SK-N-SH (cell line): ENCODE results near the gene CSPG4. TPM values are rescaled to one million over a fixed set of nuclear protein-coding genes. Genes with fewer than 3 reads are reported as not detected.

ENCODE experiments used
- CTCF ChIA-PET: fragments of 300-600, 350-600 bp; formaldehyde crosslinking; extraction: SDS; loops from one replicate; lab custom pipeline; 2021; lab: Yijun Ruan, JAX
- POLR2A ChIA-PET: fragments of 350-600 bp; sonication (Branson Sonifier 250); formaldehyde crosslinking; extraction: SDS; loops from one replicate; lab custom pipeline; 2020; ENCODE audit warnings: antibody characterized with exemption, inconsistent platforms; lab: Yijun Ruan, JAX
- DNase-seq: peaks from one replicate; pipeline ENCODE4 v3.0.0; 2012
- H2AFZ ChIP-seq: fragments of 200-600 bp; sonication (generic); 2 replicates; pipeline ENCODE4 v1.8.1; 2016; ENCODE audit warnings: antibody characterized with exemption, mild to moderate bottlenecking, low read depth
- H3F3A ChIP-seq: fragments of 200-600 bp; sonication (generic); replicated peaks from 2 replicates; pipeline ENCODE3; 2016; ENCODE audit warnings: antibody characterized with exemption, mild to moderate bottlenecking; ENCODE audit not compliant: insufficient read depth
- H3K27ac ChIP-seq, 2 experiments: fragments of 200-500 bp in 1 of 2; fragments of 200-600 bp in 1 of 2; sonication (Bioruptor generic) in 1 of 2; sonication (generic), shearing (Covaris generic) in 1 of 2; 2 replicates each; pipeline versions ENCODE4 v1.5.1 to v1.6.1; 2014 to 2016; ENCODE audit warnings: low read depth in 2 of 2, inconsistent platforms in 1 of 2, low read length in 1 of 2, mild to moderate bottlenecking in 1 of 2, mixed read lengths in 1 of 2
- H3K27me3 ChIP-seq: fragments of 200-600 bp; sonication (generic), shearing (Covaris generic); 2 replicates; pipeline ENCODE4 v1.6.1; 2016; ENCODE audit warnings: mixed run types; ENCODE audit not compliant: insufficient read depth
- H3K36me3 ChIP-seq, 2 experiments: fragments of 200-500 bp in 1 of 2; fragments of 200-600 bp in 1 of 2; sonication (Bioruptor generic) in 1 of 2; sonication (generic) in 1 of 2; replicated peaks in 1 of 2; 2 replicates each; pipeline versions ENCODE3 to v1.5.1; 2014 to 2016; ENCODE audit warnings: low read length in 1 of 2, mild to moderate bottlenecking in 1 of 2; ENCODE audit not compliant: insufficient read depth in 2 of 2, control insufficient read depth in 1 of 2
- H3K4me1 ChIP-seq, 2 experiments: fragments of 200-500 bp in 1 of 2; fragments of 200-600 bp in 1 of 2; sonication (Bioruptor generic) in 1 of 2; sonication (generic), shearing (Covaris generic) in 1 of 2; 2 replicates each; pipeline versions ENCODE4 v1.5.1 to v1.6.1; 2014 to 2016; ENCODE audit warnings: low read depth in 1 of 2, low read length in 1 of 2, mixed run types in 1 of 2; ENCODE audit not compliant: insufficient read depth in 2 of 2, control insufficient read depth in 1 of 2
- H3K4me2 ChIP-seq: fragments of 200-600 bp; sonication (generic), shearing (Covaris generic); 2 replicates; pipeline ENCODE4 v1.6.1; 2017; ENCODE audit warnings: mixed run types
- H3K4me3 ChIP-seq, 2 experiments: fragments of 200-500 bp in 1 of 2; fragments of 200-600 bp in 1 of 2; sonication (Bioruptor generic) in 1 of 2; sonication (generic), shearing (Covaris generic) in 1 of 2; 2 replicates each; pipeline versions ENCODE4 v1.5.1 to v1.8.1; 2014 to 2016; ENCODE audit warnings: low read depth in 2 of 2, inconsistent platforms in 1 of 2, low read length in 1 of 2, mild to moderate bottlenecking in 1 of 2, mixed read lengths in 1 of 2, moderate library complexity in 1 of 2
- H3K79me2 ChIP-seq: fragments of 200-600 bp; sonication (generic); 2 replicates; pipeline ENCODE4 v1.8.1; 2017; ENCODE audit warnings: mild to moderate bottlenecking; ENCODE audit not compliant: insufficient read depth
- H3K9ac ChIP-seq: fragments of 200-600 bp; sonication (generic); 2 replicates; pipeline ENCODE4 v1.6.1; 2017; ENCODE audit warnings: mixed run types
- H3K9me2 ChIP-seq: fragments of 200-600 bp; sonication (generic); 2 replicates; pipeline ENCODE4 v1.6.1; 2017; ENCODE audit warnings: mixed run types
- H3K9me3 ChIP-seq: fragments of 200-600 bp; sonication (generic); 2 replicates; pipeline ENCODE4 v1.6.1; 2017; ENCODE audit warnings: mixed run types, mild to moderate bottlenecking, moderate library complexity
- H4K20me1 ChIP-seq: fragments of 200-600 bp; sonication (generic); 2 replicates; pipeline ENCODE4 v1.6.1; 2017; ENCODE audit warnings: mild to moderate bottlenecking, mixed run types; ENCODE audit not compliant: insufficient read depth
- CTCF ChIP-seq: fragments of 200-600 bp; sonication (generic); IDR thresholded peaks from 2 replicates; pipeline ENCODE4 v1.6.1; 2017; ENCODE audit warnings: antibody characterized with exemption, mild to moderate bottlenecking, moderate library complexity
- FOXJ3 ChIP-seq: sonication (generic); formaldehyde crosslinking; IDR thresholded peaks from 2 replicates; pipeline ENCODE4 v1.5.1; 2020; ENCODE audit warnings: mild to moderate bottlenecking, missing genetic modification reagents
- GABPA ChIP-seq: IDR thresholded peaks from 2 replicates; pipeline ENCODE4 v1.4.0; 2012; ENCODE audit warnings: low read depth, mild to moderate bottlenecking
- MAX ChIP-seq: IDR thresholded peaks from 2 replicates; pipeline ENCODE4 v1.4.0; 2012; ENCODE audit warnings: low read depth
- MEF2A ChIP-seq: IDR thresholded peaks from 2 replicates; pipeline ENCODE4 v1.4.0; 2012; ENCODE audit warnings: low read depth, borderline replicate concordance
- MXI1 ChIP-seq: IDR thresholded peaks from 2 replicates; pipeline ENCODE4 v1.6.1; 2012; ENCODE audit warnings: mild to moderate bottlenecking, low read depth, low read length, improper control_type of control experiment
- NFIC ChIP-seq: IDR thresholded peaks from 2 replicates; pipeline ENCODE4 v1.4.0; 2012; ENCODE audit warnings: borderline replicate concordance
- POLR2AphosphoS5 ChIP-seq: IDR thresholded peaks from 2 replicates; pipeline ENCODE4 v1.6.1; 2012; ENCODE audit warnings: low read depth, low read length
- RFX5 ChIP-seq: IDR thresholded peaks from 2 replicates; pipeline ENCODE4 v1.6.1; 2012; ENCODE audit warnings: mild to moderate bottlenecking, improper control_type of control experiment, low read length
- RXRA ChIP-seq: IDR thresholded peaks from 2 replicates; pipeline ENCODE4 v1.4.0; 2012; ENCODE audit warnings: low read depth, mild to moderate bottlenecking, borderline replicate concordance
- SMC3 ChIP-seq: IDR thresholded peaks from 2 replicates; pipeline ENCODE4 v1.6.1; 2012; ENCODE audit warnings: low read depth, low read length, improper control_type of control experiment
- TAF1 ChIP-seq: IDR thresholded peaks from 2 replicates; pipeline ENCODE4 v1.6.1; 2012; ENCODE audit warnings: low read depth, mild to moderate bottlenecking, low read length, moderate library complexity, borderline replicate concordance
- TCF12 ChIP-seq: IDR thresholded peaks from 2 replicates; pipeline ENCODE4 v1.4.0; 2012
- TEAD4 ChIP-seq: IDR thresholded peaks from 2 replicates; pipeline ENCODE4 v1.4.0; 2012; ENCODE audit warnings: mild to moderate bottlenecking, borderline replicate concordance; ENCODE audit not compliant: insufficient read depth
- USF1 ChIP-seq: IDR thresholded peaks from 2 replicates; pipeline ENCODE4 v1.4.0; 2012; ENCODE audit warnings: low read depth, borderline replicate concordance
- WGBS: methylation state at CpG from one replicate; pipeline ENCODE4 v1.1.6; 2017; ENCODE audit warnings: low lambda C conversion rate; 5-methylcytosine and 5-hydroxymethylcytosine counted together
- polyA plus RNA-seq, 3 experiments: library from polyadenylated mRNA; depleted of rRNA; stranded (reverse); fragments of >200 nt; gene quantifications; 2 replicates each; pipeline ENCODE4 v1.2.3, GENCODE V29; 2012
- TF ChIP-seq, protein P1 (sequence below): IDR thresholded peaks from 2 replicates; pipeline ENCODE4; 2012

Gene CSPG4
- polyA plus RNA-seq, 1 of the 3 experiments (the other 2 are of a cell fraction) = 0.35 TPM

- TF ChIP-seq TEAD4 = no peak
- TF ChIP-seq, protein P1, sequence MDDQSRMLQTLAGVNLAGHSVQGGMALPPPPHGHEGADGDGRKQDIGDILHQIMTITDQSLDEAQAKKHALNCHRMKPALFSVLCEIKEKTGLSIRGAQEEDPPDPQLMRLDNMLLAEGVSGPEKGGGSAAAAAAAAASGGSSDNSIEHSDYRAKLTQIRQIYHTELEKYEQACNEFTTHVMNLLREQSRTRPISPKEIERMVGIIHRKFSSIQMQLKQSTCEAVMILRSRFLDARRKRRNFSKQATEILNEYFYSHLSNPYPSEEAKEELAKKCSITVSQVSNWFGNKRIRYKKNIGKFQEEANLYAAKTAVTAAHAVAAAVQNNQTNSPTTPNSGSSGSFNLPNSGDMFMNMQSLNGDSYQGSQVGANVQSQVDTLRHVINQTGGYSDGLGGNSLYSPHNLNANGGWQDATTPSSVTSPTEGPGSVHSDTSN = no peak
- TF ChIP-seq FOXJ3 (CRISPR knock-in tag) = no peak
- TF ChIP-seq USF1 = no peak
- TF ChIP-seq MXI1 = no peak
- TF ChIP-seq MAX = peak; percentile 73
- TF ChIP-seq TCF12 = peak; percentile 36; the same call in 1 of the 2 replicates
- TF ChIP-seq RFX5 = no peak
- TF ChIP-seq MEF2A = no peak
- no peak for TF ChIP-seq GABPA
These were observed 51.4 kb downstream of the CSPG4 start (continued) for GRCh38 chr15:75661100-75661755.

DNA sequence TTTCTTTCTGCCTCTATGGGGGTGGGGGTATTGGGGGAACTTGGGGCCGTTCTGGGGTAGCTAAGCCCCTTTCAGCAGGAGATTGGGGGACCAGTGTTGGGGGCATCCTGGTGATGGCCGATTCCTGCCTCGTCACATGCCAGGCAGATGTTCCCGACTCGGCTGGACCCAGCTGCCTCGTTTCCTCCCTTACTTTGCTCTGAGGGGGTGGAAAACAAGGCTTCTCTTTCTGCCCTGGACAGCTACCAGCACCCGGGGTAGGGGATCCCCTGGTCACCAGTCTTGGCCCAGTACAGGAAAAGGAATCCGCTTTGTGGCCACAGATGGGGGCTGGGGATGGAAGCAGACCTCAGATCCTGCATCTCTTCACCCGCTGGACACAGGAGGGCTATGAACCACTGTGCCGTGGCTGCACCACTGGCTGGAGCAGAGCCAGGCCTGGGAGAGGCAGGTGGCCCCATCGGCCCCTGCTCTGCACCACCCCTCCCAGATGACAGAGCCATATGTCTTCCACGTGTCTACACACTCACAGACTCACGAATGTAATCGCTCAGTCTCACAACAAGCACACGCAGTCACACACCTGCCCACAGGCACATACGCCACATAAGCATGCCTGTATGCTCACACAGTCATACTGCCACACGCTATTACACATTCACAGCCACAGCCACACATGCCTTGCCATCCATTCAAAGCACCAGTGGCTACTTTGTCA, 52.6 kb downstream of the CSPG4 start:
- peaks cover 16 to 34% of the 10 kb centered on the region in 2 experiments; a peak in 3 of 4 replicates for H3K4me1 ChIP-seq
- DNase-seq = peak; percentile 82
- H3K27ac ChIP-seq = peak overlapping the region; percentile 77 to 96
- no peaks in the 10 kb centered on the region for H3K9me3 ChIP-seq
- H4K20me1 ChIP-seq = peaks cover 15% of the 10 kb centered on the region
- no peaks in the 10 kb centered on the region for H3K27me3 ChIP-seq
- no peak overlapping the region for H3K4me3 ChIP-seq
- TF ChIP-seq RXRA (no peak), SMC3 (no peak), POLR2AphosphoS5 (no peak), USF1 (no peak), MXI1 (peak; percentile 97), TAF1 (no peak), NFIC (no peak), CTCF (no peak)
- TF ChIP-seq, all 33 proteins: peak for 1
- CTCF ChIA-PET = interaction anchor here (3.2 kb wide), 1 partner anchor 13 kb away, joined by 22 read pairs; the partner anchor contains the start of gene SNX33
- 80% methylated on average over 10 of the region's 17 CpGs for WGBS
- Histone ChIP-seq H2AFZ (no peak overlapping the region), H3K4me2 (0 out of 2 replicates have a peak overlapping the region, but pooled peaks have one; percentile 58), H3F3A (peaks cover 19% of the 10 kb centered on the region), H3K9me2 (no peaks in the 10 kb centered on the region), H3K79me2 (peaks cover 36% of the 10 kb centered on the region), H3K9ac (peak overlapping the region; percentile 67; the same call in 1 of the 2 replicates), H3K36me3 (peaks cover 0 to 13% of the 10 kb centered on the region in 2 experiments)
- POLR2A ChIA-PET = interaction anchor here (1.8 to 1.9 kb wide), 2 partner anchors 12 to 20 kb away, joined by 6 read pairs; partner anchors contain the start of genes IMP3 and SNX33
